Gastrocnemius medialis (tissue), 4 donors: ENCODE measurements around the gene HSDL2.

ENCODE experiments used
- POLR2A ChIP-seq, 2 donors: fragments of 450-650 bp; IDR thresholded peaks; one replicate each; pipeline ENCODE4 v1.6.1; 2017; ENCODE audit warnings: antibody characterized with exemption in 2 of 2, mild to moderate bottlenecking in 2 of 2, moderate library complexity in 2 of 2
- TF ChIP-seq, protein P1 (sequence below), 5 experiments: fragments of 450-650 bp in 3 of 5; fragments of 200-600 bp in 2 of 5; sonication (generic) in 2 of 5; IDR thresholded peaks in 4 of 5; conservative IDR thresholded peaks in 1 of 5; 1 replicate in 4 of 5; 2 replicates in 1 of 5; pipeline ENCODE4 v1.5.1; 2016 to 2019; ENCODE audit warnings: antibody characterized with exemption in 5 of 5, mild to moderate bottlenecking in 3 of 5, moderate library complexity in 3 of 5

DNA sequence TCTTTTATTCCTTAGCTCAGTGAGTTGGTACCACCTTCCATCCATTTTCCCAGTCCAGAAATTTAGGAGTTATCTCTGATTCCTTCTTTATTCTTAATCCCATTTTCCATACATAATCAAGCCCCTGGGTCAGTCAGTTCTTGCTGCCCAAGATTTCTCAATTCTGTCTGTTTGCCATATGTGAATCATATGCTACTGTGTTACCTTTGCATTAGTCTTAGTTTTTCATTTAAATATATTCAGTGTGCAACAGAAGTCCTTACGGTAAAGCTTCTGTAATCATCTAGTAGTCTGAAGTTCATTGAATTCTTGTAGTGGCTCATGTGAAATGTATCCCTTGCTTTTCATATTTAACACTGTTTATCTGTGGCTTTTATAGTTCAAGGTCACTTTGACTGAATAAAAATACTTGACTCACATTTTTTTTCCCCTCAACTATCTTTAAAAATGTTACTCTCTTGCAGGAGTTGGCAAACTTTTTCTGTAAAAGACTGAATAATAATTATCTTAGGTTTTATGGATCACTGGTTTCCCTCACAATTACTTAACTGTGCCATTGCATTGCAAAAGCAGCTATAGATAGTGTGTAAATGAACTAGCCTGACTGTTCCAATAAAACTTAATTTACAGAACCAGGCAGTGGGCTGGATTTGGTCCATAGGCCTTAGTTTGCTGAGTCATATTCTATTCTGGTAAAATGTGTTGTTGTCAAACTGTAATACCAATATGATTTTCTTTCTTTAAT is 113.7 kb downstream of the HSDL2 start:
- TF ChIP-seq, protein P1, sequence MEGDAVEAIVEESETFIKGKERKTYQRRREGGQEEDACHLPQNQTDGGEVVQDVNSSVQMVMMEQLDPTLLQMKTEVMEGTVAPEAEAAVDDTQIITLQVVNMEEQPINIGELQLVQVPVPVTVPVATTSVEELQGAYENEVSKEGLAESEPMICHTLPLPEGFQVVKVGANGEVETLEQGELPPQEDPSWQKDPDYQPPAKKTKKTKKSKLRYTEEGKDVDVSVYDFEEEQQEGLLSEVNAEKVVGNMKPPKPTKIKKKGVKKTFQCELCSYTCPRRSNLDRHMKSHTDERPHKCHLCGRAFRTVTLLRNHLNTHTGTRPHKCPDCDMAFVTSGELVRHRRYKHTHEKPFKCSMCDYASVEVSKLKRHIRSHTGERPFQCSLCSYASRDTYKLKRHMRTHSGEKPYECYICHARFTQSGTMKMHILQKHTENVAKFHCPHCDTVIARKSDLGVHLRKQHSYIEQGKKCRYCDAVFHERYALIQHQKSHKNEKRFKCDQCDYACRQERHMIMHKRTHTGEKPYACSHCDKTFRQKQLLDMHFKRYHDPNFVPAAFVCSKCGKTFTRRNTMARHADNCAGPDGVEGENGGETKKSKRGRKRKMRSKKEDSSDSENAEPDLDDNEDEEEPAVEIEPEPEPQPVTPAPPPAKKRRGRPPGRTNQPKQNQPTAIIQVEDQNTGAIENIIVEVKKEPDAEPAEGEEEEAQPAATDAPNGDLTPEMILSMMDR (IDR thresholded peaks at IDR 0.05 in 4 of 5, conservative IDR thresholded peaks at IDR 0.05 in 1 of 5) = no peak
- no peak for TF ChIP-seq POLR2A (IDR thresholded peaks at IDR 0.05)
